NCI-H526 treated with DMSO at 0.1 percent for 48 hours (cell line): ENCODE data around the gene MT1G.
A peak's percentile ranks its signal among the peaks of the same experiment; 100 is the strongest.
"Not testable (repeated sequence)": the region's sequence is repeated elsewhere in the genome, so short reads cannot be mapped to it uniquely, and the experiment has no call there.

ENCODE experiments used
- DNase-seq: peaks from one replicate; lab custom pipeline; 2025; lab: John Stamatoyannopoulos, UW

MT1G gene

DNA sequence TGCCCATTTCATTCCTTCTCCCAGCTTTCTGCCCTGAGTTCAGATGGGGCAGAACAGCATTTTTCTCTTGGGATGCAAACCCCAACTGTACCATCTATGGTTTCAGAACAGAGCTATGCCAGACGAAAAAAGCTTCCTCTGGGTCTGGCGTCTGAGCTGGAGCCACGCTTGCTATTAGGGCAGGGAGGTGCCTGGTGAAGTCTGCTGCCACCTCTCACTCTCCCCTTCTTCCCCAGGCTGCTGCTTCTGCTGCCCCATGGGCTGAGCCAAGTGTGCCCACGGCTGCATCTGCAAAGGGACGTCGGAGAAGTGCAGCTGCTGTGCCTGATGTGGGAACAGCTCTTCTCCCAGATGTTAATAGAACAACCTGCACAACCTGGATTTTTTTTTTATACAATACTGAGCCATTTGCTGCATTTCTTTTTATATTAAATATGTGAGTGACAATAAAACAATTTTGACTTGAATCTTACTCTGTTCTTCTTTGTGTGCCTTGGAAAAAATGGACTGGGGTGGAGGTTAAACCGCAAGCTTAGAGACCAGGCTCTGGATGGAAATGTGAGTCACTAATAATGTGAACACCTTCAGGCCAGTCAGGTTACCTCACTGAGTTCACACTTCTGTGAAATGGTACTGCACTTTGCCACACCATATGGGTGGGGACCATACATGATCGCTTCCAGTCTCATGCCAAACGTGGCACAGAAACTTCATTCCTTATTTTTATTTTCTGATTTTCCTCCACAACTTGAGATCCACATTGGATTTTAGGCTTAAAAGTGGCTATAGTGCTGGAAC is 31.1 kb downstream of the MT1G start:
- DNase-seq = no peak

- no peak for DNase-seq
Measured at GRCh38 chr16:56635441-56635967, 32.4 kb downstream of the MT1G start.

DNA sequence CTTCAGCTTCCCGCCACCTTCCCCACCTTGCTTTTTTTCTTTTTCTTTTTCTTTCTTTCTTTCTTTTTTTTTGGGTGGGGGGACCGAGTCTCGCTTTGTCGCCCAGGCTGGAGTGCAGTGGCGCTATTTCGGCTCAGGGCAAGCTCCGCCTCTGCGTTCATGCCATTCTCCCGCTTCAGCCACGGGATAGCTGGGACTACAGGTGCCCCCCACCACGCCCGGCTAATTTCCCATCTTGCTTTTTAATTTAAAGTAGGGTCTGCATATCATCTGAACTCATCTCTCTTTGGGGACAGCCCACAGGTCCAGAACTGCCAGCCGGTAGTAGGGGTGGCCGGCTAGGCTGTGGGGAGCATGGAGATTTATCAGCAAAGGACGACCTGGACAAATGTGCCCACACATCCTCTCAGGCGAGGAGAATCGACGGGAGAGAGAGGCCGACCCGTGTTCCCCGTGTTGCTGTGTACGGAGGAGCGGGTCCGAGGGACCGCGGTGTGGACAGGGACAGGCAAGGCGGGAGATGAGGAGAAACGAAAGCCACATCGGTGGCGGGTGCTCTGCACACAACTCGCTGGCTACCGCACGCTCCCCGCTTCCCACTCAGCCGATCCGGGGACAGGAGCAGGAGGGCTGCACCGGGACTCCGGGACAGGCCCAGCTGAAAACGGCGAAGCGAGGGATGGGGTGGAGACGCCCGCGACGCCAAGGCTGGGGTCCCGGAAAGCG is 33.0 kb downstream of the MT1G start:
- no peak for DNase-seq

DNA sequence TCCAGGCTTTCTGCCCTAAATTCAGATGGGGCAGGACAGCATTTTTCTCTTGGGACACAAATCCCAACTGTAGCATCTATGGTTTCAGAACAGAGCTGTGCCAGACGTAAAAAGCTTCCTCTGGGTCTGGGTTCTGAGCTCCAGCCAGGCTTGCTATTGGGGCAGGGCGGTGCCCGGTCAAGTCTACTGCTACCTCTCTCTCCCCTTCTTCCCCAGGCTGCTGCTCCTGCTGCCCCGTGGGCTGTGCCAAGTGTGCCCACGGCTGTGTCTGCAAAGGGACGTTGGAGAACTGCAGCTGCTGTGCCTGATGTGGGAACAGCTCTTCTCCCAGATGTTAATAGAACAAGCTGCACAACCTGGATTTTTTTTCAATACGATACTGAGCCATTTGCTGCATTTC is 34.3 kb downstream of the MT1G start:
- DNase-seq = no peak

GRCh38 chr16:56632848-56633365 is 35.0 kb downstream of the MT1G start:
- no peak for DNase-seq

DNA sequence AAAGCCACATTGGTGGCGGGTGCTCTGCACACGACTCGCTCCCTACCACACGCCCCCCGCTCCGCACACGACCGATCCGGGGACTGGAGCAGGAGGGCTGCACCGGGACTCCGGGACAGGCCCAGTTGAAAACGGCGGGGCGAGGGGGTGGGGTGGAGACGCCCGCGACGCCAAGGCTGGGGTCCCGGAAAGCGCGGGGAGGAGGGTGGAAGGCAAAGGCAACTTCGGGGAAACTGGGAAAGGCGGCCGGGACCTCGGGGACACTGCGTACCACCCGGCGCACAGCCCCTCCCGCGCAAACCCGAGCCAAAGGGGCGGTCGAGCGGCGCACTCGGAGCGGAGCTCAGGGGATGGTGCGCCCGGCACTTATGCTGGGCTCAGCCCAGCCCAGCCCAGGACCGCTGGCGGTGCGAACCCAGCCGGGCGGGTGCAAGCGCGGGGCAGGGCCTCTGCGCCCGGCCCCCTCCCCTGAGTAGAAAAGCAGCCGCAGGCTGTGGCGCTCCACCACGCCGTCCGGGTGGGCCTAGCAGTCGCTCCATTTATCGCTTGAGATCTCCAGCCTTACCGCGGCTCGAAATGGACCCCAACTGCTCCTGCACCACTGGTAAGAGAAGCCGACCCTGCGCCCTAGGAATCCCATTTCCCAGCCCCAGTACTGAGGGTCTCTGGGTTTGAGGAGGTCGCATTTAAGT is 35.6 kb downstream of the MT1G start, which contains the start of gene MT1M:
Gene MT1M (plus strand): TSS at position 504 of the 692 bp plus-strand sequence. CDS start 73 bp downstream, at position 577.
- no peak for DNase-seq

DNA sequence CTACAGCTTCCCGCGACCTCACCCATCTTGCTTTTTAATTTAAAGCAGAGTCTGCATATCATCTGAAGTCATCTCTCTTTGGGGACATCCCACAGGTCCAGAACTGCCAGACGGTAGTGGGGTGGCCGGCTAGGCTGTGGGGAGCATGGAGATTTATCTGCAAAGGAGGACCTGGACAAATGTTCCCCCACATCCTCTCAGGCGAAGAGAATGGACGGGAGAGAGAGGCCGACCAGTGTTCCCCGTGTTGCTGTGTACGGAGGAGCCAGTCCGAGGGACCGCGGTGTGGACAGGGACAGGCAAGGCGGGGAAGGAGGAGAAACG is 36.1 kb downstream of the MT1G start:
- no peak for DNase-seq

DNA sequence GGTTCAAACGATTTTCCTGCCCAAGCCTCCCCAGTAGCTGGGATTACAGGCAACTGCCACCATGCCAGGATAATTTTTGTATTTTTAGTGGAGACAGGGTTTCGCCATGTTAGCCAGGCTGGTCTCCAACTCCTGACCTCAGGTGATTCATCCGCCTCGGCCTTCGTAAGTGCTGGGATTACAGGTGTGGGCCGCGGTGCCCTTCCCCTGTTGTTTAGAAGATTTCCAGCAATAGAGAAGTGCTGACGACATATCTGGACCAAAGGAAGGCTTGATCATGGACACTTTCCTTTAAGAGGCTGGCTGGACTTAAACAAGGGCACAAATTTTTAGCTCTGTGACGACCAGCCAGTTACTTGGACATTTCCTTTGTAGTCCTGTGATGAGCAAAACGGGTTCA is 36.7 kb downstream of the MT1G start:
- DNase-seq = no peak

GRCh38 chr16:56630134-56630533 is 37.7 kb downstream of the MT1G start:
- no peak for DNase-seq

- no peak for DNase-seq
Measured at GRCh38 chr16:56629531-56629930, 38.3 kb downstream of the MT1G start.

DNA sequence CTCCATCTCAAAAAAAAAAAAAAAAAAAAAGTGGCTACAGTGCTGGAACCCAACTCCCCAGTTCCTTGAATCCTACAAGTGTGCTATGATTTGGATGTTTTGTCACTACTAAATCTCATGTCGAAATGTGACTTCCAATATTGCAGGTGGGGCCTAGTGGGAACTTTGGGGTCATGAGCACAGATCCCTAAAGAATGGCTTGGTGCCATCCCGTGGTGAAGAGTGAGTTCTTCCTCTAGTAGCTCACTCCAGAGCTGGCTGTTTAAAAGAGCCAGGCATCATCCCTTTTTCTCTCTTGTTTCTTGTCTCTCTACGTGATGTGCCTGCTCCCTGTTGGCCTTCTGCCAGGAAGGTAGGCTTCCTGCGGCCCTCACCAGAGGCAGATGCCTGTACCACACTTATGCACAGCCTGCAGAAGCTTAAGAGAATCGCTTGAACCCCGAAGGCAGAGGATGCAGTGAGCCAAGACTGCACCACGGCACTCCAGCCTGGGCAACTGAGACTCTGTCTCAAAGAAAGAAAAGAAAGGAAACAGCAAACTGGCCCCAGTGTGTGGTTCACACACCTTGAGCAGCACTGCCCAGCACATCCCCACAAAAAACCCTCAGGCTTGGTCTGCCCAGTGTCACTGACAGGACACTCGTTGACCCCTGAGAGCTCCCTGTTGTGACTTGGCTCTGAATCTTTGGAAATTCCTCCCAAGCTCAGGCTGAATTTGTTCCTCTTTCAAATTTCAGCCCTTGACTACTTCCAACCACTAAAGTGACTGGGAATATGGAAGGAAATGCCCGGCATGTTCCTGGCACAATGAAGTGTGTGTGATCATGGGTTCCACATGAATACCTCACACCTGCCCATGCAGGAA is 39.1 kb downstream of the MT1G start:
- no peak for DNase-seq

DNA sequence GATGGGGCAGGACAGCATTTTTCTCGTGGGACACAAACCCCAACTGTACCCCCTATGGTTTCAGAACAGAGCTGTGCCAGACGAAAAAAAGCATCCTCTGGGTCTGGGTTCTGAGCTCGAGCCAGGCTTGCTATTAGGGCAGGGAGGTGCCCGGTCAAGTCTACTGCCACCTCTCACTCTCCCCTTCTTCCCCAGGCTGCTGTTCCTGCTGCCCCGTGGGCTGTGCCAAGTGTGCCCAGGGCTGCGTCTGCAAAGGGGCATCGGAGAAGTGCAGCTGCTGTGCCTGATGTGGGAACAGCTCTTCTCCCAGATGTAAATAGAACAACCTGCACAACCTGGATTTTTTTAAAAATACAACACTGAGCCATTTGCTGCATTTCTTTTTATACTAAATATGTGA is 41.2 kb downstream of the MT1G start:
- no peak for DNase-seq

- peak; percentile 47 for DNase-seq
Measured at GRCh38 chr16:56625943-56626654, 41.8 kb downstream of the MT1G start.

DNA sequence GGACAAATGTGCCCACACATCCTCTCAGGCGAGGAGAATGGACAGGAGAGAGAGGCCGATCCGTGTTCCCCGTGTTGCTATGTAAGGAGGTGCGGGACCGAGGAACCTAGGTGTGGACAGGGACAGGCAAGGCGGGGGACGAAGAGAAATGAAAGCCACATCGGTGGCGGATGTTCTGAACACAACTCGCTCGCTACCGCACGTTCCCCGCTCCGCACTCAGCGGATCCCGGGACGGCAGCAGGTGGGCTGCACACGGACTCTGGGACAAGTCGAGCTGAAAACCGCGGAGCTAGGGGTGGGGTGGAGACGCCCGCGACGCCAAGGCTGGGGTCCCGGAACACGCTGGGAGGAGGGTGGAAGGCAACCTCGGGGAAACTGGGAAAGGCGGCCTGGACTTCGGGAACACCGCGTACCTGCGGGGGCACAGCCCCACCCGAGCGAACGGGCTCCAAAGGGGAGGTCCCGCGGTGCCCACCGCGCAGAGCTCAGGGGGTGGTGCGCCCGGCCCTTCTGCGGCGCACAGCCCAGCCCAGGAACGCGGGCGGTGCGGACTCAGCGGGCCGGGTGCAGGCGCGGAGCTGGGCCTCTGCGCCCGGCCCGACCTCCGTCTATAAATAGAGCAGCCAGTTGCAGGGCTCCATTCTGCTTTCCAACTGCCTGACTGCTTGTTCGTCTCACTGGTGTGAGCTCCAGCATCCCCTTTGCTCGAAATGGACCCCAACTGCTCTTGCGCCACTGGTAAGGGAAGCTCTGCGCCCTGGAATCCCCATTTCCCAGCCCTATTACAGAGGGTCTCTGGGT is 42.5 kb downstream of the MT1G start, which contains the start of gene MT1E:
Gene MT1E (plus strand): TSS at position 642 of the 803 bp plus-strand sequence. CDS start 71 bp downstream, at position 713.
- DNase-seq = peak; percentile 57

DNA sequence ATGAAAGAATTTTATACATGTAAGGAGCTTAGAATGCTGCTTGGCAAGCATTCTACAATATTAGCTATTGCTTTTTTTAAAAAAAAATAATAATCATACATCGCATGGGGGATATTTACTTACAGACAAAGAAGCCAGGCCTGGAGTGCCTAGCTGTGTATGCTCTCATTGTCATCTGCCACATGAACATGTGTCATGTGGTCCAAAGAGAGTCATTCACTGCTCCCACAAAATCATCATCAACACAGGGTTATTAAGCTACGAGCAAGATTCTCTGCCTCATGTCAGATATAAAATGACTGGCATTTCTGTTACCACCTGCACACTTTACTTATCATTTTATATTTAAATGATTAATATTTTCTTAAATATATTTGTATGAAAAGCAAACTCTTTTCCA is 44.2 kb downstream of the MT1G start:
- no peak for DNase-seq

- DNase-seq = not testable (repeated sequence)
Measured at GRCh38 chr16:56623184-56623583, 44.7 kb downstream of the MT1G start.

GRCh38 chr16:56621665-56622445 is 46.0 kb downstream of the MT1G start:
- not testable (repeated sequence) for DNase-seq

DNA sequence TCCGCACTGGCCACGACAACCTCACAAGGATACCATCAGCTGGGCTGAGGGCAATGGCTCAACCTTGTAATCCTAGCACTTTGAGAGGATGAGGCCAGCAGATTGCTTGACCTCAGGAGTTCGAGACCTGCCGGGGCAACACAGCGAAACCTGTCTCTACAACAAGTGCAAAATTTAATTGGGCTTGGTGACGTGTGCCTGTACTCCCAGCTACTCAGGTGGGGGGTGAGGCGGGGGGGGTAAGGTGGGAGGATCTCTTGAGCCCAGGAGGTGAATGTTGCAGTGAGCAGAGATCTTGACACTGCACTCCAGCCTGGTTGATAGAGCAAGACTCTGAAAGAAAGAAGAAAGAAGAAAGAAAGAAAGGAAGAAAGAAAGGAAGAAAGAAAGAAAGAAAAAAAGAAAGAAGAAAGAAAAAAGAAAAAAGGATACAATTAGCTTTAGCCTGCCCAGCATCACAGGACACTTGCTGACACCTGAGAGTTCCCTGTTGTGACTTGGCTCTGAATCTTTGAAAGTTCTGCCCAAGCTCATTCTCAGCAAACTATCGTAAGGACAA is 47.4 kb downstream of the MT1G start:
- no peak for DNase-seq

DNA sequence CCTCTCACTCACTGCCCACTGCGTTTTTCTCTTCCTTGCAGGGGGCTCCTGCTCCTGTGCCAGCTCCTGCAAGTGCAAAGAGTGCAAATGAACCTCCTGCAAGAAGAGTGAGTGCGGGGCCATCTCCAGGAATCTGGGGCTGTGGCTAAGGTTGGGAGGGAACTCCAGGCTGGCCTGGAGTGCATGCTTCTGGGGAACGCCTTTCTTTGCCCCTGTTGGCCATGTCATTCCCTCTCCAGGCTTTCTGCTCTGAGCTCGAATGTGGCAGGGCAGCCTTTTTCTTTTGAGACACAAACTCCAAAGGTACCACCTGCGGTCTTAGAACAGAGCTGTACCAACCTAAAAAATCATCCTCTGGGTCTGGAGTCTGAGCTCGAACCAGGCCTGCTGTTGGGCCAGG is 49.7 kb downstream of the MT1G start:
- no peak for DNase-seq
